Measurements from ENCODE around the gene PCAT6.

DNA sequence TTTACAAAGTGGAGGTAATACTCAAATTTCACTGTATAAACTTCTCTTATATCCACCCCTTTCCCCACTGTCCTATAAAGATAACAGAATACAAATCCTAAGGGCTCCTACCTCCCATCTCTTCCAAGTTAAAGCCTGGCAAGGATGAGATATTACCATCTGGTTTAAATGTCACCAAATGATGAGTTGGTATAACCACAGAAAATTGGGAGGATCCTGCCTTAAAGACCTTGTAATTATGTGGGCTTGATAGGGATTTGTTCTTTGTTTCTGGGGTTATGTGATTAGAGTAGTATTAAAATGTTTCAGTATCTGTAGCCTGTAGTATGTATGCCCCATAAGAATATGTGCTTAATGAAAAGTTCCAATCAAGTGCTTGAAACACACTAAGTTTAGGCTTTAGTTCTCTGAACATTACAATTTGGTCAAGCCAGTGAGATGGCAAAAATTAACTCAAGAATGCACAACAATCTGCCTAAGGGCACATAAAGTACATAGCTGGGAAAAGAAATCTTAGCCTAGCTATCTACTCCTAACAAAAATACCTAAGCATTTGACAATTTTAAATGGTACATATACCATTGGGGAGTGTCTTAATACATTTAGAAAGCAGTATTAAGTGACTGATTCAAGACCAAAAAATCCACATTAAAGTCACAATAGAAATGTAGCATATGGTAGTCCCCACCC lies 16.6 kb upstream of the PCAT6 start:
- TF ChIP-seq, protein P1, sequence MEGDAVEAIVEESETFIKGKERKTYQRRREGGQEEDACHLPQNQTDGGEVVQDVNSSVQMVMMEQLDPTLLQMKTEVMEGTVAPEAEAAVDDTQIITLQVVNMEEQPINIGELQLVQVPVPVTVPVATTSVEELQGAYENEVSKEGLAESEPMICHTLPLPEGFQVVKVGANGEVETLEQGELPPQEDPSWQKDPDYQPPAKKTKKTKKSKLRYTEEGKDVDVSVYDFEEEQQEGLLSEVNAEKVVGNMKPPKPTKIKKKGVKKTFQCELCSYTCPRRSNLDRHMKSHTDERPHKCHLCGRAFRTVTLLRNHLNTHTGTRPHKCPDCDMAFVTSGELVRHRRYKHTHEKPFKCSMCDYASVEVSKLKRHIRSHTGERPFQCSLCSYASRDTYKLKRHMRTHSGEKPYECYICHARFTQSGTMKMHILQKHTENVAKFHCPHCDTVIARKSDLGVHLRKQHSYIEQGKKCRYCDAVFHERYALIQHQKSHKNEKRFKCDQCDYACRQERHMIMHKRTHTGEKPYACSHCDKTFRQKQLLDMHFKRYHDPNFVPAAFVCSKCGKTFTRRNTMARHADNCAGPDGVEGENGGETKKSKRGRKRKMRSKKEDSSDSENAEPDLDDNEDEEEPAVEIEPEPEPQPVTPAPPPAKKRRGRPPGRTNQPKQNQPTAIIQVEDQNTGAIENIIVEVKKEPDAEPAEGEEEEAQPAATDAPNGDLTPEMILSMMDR (IDR thresholded peaks at IDR 0.05; ENCODE audit: control extremely low read depth in 1 of 3, insufficient read depth in 1 of 3, low read depth in 1 of 3, low read length in 3 of 3) = no peak
- TF ChIP-seq CHD2 (IDR thresholded peaks at IDR 0.05; ENCODE audit: low read length) = no peak
- TF ChIP-seq POLR2AphosphoS5 (IDR thresholded peaks at IDR 0.05; ENCODE audit: low read depth, low read length) = no peak
- no peak for TF ChIP-seq ASH2L (IDR thresholded peaks at IDR 0.05; ENCODE audit: low read length)
- no peak for TF ChIP-seq TCF12 (IDR thresholded peaks at IDR 0.05; ENCODE audit: low read depth, low read length)
- TF ChIP-seq TEAD4 (IDR thresholded peaks at IDR 0.05; ENCODE audit: low read depth, low read length) = no peak
- TF ChIP-seq POLR2A (IDR thresholded peaks at IDR 0.05; ENCODE audit: control extremely low read depth in 1 of 2, low read depth in 2 of 2, low read length in 2 of 2) = no peak
- no peak for TF ChIP-seq ZNF274 (IDR thresholded peaks at IDR 0.05; ENCODE audit: borderline replicate concordance, extremely low read depth, low read length)
- TF ChIP-seq TAF1 (IDR thresholded peaks at IDR 0.05; ENCODE audit: low read depth, low read length) = no peak
- TF ChIP-seq, protein P2, sequence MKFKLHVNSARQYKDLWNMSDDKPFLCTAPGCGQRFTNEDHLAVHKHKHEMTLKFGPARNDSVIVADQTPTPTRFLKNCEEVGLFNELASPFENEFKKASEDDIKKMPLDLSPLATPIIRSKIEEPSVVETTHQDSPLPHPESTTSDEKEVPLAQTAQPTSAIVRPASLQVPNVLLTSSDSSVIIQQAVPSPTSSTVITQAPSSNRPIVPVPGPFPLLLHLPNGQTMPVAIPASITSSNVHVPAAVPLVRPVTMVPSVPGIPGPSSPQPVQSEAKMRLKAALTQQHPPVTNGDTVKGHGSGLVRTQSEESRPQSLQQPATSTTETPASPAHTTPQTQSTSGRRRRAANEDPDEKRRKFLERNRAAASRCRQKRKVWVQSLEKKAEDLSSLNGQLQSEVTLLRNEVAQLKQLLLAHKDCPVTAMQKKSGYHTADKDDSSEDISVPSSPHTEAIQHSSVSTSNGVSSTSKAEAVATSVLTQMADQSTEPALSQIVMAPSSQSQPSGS (IDR thresholded peaks at IDR 0.05; ENCODE audit: low read length) = no peak
- TF ChIP-seq BRCA1 (IDR thresholded peaks at IDR 0.05; ENCODE audit: low read depth, low read length) = no peak
- no peak for TF ChIP-seq SP1 (IDR thresholded peaks at IDR 0.05; ENCODE audit: low read depth, low read length)
- TF ChIP-seq, protein P3, sequence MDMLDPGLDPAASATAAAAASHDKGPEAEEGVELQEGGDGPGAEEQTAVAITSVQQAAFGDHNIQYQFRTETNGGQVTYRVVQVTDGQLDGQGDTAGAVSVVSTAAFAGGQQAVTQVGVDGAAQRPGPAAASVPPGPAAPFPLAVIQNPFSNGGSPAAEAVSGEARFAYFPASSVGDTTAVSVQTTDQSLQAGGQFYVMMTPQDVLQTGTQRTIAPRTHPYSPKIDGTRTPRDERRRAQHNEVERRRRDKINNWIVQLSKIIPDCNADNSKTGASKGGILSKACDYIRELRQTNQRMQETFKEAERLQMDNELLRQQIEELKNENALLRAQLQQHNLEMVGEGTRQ (IDR thresholded peaks at IDR 0.05; ENCODE audit: low read length) = no peak
